HG02798 (cell line): ENCODE data around the gene PRKN.

ENCODE experiments used
- ATAC-seq: cut with Tn5 transposase; IDR thresholded peaks from one replicate; pipeline ENCODE4 v1.9.1; 2021; ENCODE audit warnings: mild to moderate bottlenecking; ENCODE audit not compliant: unreplicated experiment, poor library complexity

PRKN gene

GRCh38 chr6:162108041-162108440, 619.5 kb downstream of the PRKN start:
- no peak for ATAC-seq

DNA sequence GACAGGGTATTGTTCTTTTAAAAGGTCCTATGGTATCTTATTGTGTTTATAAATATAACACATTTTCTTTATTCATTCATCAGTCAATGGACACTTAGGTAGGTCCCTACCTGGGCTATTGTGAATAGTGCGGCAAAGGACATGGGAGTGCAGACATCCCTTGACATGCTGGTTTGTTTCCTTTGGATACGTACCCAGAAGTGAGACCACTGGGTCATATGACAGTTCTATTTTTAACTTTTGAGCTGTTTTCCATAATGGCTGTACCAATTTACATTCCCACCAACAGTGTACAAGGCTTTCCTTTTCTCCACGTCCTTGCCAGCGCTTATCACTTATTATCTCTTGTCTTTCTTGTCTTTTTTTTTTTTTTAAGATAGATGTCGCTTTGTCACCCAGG, 627.5 kb downstream of the PRKN start:
- ATAC-seq = no peak

- ATAC-seq = no peak
Observed at GRCh38 chr6:162099685-162100084, 627.9 kb downstream of the PRKN start.

GRCh38 chr6:162092816-162093502, 634.6 kb downstream of the PRKN start:
- no peak for ATAC-seq

DNA sequence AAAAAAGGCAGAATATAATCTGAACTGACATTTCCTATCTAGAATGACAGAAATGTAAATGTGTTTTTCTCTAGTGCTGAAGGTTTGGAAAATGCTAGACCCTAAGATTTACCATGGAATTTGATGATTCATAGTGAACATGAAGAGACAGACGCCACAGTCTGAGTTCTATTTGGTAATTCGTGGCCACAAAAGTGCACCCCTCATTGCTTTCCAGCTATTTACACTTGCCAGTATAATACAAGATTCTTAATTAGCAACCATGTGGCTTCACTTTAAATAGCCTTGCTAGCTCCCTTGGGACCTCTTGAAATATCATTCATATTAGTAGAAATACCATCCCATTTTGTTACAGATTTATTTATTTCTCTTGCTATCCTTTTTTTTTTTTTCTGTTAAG, 636.8 kb downstream of the PRKN start:
- no peak for ATAC-seq

- no peak for ATAC-seq
Observed at GRCh38 chr6:162088091-162088490, 639.5 kb downstream of the PRKN start.

GRCh38 chr6:162085561-162085960, 642.0 kb downstream of the PRKN start:
- ATAC-seq = no peak

- ATAC-seq = no peak
Observed at GRCh38 chr6:162082520-162082919, 645.0 kb downstream of the PRKN start.

DNA sequence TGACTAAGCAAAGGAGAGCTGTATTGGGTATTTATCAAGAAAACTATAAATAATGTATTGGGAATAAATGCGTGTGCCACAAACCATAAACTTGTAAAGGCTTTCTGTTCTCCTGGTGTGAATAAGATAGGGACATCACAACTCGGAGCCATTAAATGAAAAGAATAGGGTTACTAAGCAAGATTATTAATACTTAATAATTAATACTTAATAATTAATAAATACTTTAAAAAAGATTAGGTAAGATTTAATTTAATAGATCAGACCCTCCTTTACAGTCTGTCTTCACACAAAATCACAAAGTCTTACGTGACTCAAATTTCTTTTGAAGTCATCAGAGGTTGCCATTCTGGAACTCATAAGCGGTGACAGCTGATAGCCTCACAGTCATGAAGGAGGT, 648.9 kb downstream of the PRKN start:
- no peak for ATAC-seq

GRCh38 chr6:162078126-162078525, 649.4 kb downstream of the PRKN start:
- ATAC-seq = no peak

- ATAC-seq = no peak
Observed at GRCh38 chr6:162076816-162077215, 650.8 kb downstream of the PRKN start.

DNA sequence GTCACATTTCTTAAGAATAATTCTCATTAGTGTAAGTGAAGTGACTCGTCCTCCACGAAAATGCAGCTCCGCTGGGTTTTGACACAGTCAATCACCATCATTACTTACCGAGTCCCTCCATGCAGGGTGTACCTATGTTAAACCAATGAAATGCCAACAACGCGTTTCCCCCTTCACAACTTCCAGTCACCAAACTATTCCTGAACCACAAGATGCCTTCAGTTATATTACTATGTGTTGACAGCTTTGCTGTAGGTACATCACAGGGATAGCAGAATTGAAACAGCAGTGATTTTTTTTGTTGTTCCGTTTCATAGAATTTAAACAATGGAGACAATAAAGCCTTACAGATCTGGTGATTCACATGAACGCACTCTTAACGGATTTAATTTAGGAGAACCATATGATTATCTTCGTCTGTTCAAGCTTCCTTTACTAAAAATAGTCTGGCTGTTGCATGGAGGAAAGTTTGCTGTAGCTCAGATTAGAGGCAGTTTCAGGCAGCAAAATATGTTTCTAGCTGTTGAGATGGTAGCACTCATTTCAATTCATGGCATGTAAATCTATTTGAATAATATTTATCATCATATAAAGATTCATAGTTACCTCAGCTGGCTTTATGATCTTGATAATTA, 652.8 kb downstream of the PRKN start:
- no peak for ATAC-seq

DNA sequence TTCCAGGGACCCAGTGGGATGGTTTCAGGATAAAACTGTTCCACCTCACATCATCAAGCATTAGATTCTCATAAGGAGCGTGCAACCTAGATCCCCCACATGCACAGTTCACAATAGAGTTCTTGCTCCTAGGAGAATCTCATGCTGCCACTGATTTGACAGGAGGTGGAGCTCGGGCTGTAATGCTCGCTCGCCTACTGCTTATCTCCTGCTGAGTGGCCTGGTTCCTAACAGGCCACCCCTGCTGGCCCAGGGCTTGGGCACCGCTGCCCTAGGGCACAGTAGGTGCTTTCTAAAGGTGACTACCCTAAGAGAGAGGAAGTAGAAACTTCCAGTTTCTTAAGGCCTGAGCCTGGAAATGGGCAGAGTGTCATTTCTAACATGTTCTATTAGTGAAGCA, 656.9 kb downstream of the PRKN start:
- ATAC-seq = no peak

DNA sequence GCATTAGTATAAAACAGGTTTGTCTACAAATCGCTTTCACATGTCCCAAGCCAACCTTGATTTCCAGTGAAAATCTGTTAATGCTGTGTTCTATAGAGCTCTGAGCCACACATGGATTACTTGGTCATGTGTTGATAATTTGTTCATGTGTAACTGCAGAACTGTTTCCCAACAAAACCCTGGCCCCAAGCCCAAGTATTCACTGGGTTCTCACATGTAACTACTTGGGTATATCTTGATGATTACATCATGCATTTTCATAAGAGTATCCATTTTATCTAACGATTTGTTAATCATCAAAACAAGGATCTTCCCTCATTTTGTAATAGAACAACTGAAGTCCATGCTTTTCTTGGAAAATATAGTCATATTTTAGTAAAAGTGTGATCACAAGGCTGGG, 657.6 kb downstream of the PRKN start:
- no peak for ATAC-seq

- no peak for ATAC-seq
Observed at GRCh38 chr6:162068340-162068739, 659.2 kb downstream of the PRKN start.

- no peak for ATAC-seq
Observed at GRCh38 chr6:162063666-162064065, 663.9 kb downstream of the PRKN start.

DNA sequence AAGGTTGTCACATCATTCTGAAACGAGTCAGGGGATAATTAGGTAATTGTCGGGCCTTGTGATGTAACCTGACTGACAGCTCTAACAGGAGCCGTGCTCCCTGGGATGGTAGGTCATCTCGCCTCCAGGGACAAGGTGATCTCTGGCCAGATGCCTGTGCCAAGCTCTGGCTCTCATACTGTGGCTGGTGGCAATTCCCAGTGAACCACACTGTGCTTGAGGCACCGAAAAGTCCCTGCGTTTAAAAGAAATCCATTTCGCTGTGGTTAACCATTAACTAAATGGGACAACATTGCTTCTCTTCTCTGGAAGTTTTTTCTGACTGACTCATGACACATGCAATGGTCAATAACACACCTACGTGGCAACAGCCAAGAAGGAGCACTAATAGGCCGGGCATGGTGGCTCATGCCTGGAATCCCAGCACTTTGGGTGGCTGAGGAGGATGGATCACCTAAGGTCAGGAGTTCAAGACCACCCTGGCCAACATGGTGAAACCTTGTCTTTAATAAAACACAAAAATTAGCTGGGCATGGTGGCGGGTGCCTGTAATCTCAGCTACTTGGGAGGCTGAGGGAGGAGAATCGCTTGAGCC, 669.2 kb downstream of the PRKN start:
- no peak for ATAC-seq

DNA sequence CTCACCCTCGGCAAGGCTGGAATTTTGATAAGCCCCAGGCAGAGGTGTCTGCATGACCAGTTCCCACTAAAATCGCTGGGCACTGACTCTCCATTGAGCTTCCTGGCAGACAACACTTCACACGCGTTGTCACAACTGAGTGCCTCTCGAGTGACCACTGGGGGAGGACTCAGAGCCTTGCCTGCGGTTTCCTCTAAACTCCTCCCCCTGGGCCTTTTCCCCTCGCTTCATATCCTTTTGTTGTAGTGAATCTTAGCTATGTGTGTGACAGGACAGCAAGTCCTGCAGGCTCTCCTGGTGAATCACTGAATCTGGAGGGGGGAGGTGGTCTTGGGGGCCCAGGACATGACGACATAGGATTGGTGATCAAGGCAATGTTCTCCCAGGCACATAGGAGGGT, 670.8 kb downstream of the PRKN start:
- ATAC-seq = no peak

DNA sequence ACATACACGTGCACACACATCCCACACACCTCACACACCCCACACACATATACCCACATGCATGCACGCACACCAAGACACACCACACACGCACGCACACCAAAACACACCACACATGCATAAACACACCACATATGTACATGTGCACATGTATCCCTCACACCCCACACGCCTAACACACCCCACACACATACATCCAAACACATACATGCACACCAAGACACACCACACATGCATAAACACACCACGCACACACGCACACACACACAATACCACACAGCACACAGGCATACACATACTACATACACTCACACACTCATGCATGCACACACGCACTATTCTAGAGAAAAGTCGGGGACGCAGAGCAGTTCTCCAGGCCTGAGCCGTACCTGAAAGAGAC, 671.5 kb downstream of the PRKN start:
- ATAC-seq = no peak

DNA sequence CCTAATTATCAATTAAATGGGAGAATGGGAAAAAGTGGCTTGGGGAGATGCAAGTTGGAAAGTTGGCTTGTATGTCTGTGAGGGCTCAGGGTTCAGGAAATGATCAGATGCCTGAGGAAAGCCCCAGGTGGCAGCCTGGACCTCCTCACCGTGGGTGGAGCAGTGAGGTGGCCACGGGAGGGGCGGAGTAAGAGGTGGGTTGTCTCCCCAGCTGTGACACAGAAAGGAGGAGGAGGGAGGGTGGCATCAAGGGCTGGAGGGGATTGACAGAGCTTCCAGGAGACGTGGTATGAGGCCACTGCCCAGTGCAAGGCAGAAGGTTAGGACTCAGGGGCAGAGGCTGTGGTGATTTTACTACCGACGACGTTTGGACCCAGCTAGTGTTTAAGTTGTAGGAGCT, 672.2 kb downstream of the PRKN start:
- ATAC-seq = no peak

- no peak for ATAC-seq
Observed at GRCh38 chr6:162053084-162053483, 674.5 kb downstream of the PRKN start.

GRCh38 chr6:162050579-162050978, 677.0 kb downstream of the PRKN start:
- ATAC-seq = no peak
